HepG2 (cell line): Measurements from ENCODE around the gene DAPK3. TPM values are rescaled to one million over a fixed set of nuclear protein-coding genes. Genes with fewer than 3 reads are reported as not detected.

Experiments
- ATAC-seq: fragments of 200-7000 bp; cut with Tn5 transposase; 3 replicates; pipeline ENCODE4 v1.9.1; 2020; ENCODE audit warnings: mild to moderate bottlenecking, moderate library complexity
- BruUV-seq: library from RNA; stranded (reverse); fragments of 400-500 nt; replicated peaks from 2 replicates; lab custom pipeline; 2021; lab: Mats Ljungman, UMichigan
- CTCF ChIA-PET: fragments of 300-600 bp; formaldehyde crosslinking; extraction: SDS; loops from one replicate; lab custom pipeline; 2021; ENCODE audit warnings: low total read pairs, inconsistent platforms, low intra/inter-chr PET ratio; lab: Yijun Ruan, JAX
- POLR2A ChIA-PET: fragments of 350-600 bp; sonication (Branson Sonifier 250); formaldehyde crosslinking; loops from one replicate; lab custom pipeline; 2020; ENCODE audit warnings: antibody characterized with exemption, inconsistent platforms; lab: Yijun Ruan, JAX
- DNase-seq: peaks from one replicate; pipeline ENCODE4 v3.0.0-alpha.2; 2015; ENCODE audit warnings: low spot score
- FAIRE-seq: peaks from 3 replicates; lab custom pipeline; 2011; peaks lifted over from hg19 to GRCh38; lab: Jason Lieb, UNC
- H2AFZ ChIP-seq: one replicate; pipeline ENCODE4 v1.6.1; 2011; ENCODE audit warnings: low read length, inconsistent platforms
- H3K27ac ChIP-seq: fragments of 300-600 bp; 3 replicates; pipeline ENCODE4 v1.8.0; 2011; ENCODE audit warnings: mixed run types, mild to moderate bottlenecking, mixed read lengths, low read length, inconsistent platforms; ENCODE audit not compliant: insufficient read depth; ENCODE audit errors: extremely low read length
- H3K27me3 ChIP-seq, 2 experiments: fragments of 200-600 bp in 1 of 2; 2 replicates in 1 of 2; 3 replicates in 1 of 2; pipeline versions ENCODE4 v1.6.0 to v1.8.0; 2011; ENCODE audit warnings: low read length in 2 of 2, mild to moderate bottlenecking in 2 of 2, moderate library complexity in 2 of 2, inconsistent platforms in 1 of 2; ENCODE audit not compliant: insufficient read depth in 2 of 2, control insufficient read depth in 1 of 2
- H3K36me3 ChIP-seq, 2 experiments: fragments of 200-600 bp in 1 of 2; replicated peaks in 1 of 2; 2 replicates in 1 of 2; 3 replicates in 1 of 2; pipeline versions ENCODE4 v1.5.1 to v1.8.0; 2011; ENCODE audit warnings: low read length in 2 of 2, inconsistent platforms in 1 of 2; ENCODE audit not compliant: insufficient read depth in 2 of 2, control insufficient read depth in 1 of 2
- H3K4me1 ChIP-seq: 2 replicates; pipeline ENCODE4 v1.5.1; 2012; ENCODE audit warnings: low read length, inconsistent platforms; ENCODE audit not compliant: insufficient read depth
- H3K4me2 ChIP-seq: 2 replicates; pipeline ENCODE4 v1.6.0; 2011; ENCODE audit warnings: low read depth, low read length, inconsistent platforms
- H3K4me3 ChIP-seq, 3 experiments: fragments of 200-600 bp in 1 of 3; sonication (generic), shearing (Covaris generic) in 1 of 3; replicated peaks in 1 of 3; 2 replicates each; pipeline ENCODE4 v1.5.1; 2011 to 2016; ENCODE audit warnings: low read length in 3 of 3, inconsistent platforms in 2 of 3, low read depth in 2 of 3, mild to moderate bottlenecking in 2 of 3, control low read depth in 1 of 3, mixed read lengths in 1 of 3; ENCODE audit not compliant: insufficient read depth in 1 of 3
- H3K79me2 ChIP-seq: one replicate; pipeline ENCODE4 v1.6.1; 2011; ENCODE audit warnings: low read length, inconsistent platforms; ENCODE audit not compliant: insufficient read depth
- H3K9ac ChIP-seq: 2 replicates; pipeline ENCODE4 v1.6.0; 2011; ENCODE audit warnings: mild to moderate bottlenecking, low read depth, low read length, inconsistent platforms; ENCODE audit not compliant: insufficient read depth
- H3K9me3 ChIP-seq: 2 replicates; pipeline ENCODE4 v1.5.1; 2012; ENCODE audit warnings: mild to moderate bottlenecking, low read length
- H4K20me1 ChIP-seq: 2 replicates; pipeline ENCODE4 v1.6.0; 2011; ENCODE audit warnings: inconsistent platforms, mild to moderate bottlenecking, low read length, moderate library complexity; ENCODE audit not compliant: insufficient read depth
- AGO1 ChIP-seq: fragments of 200-400 bp; formaldehyde crosslinking; IDR thresholded peaks from 2 replicates; pipeline ENCODE4 v1.6.1; 2017; ENCODE audit warnings: mild to moderate bottlenecking, low read depth, low read length, moderate library complexity; ENCODE audit not compliant: poor library complexity, severe bottlenecking
- FOXA3 ChIP-seq: IDR thresholded peaks from 2 replicates; pipeline ENCODE4 v1.6.1; 2016; ENCODE audit warnings: missing genetic modification reagents, missing compliant biosample characterization
- HNRNPL ChIP-seq: fragments of 200-400 bp; formaldehyde crosslinking; IDR thresholded peaks from 2 replicates; pipeline ENCODE4 v1.6.1; 2017; ENCODE audit warnings: mild to moderate bottlenecking, low read depth, low read length
- KAT7 ChIP-seq: IDR thresholded peaks from 2 replicates; pipeline ENCODE4 v1.6.1; 2018; ENCODE audit warnings: borderline replicate concordance, missing compliant biosample characterization
- NKX3-1 ChIP-seq: sonication (generic); formaldehyde crosslinking; IDR thresholded peaks from 2 replicates; pipeline ENCODE4 v1.5.0; 2020; ENCODE audit warnings: missing genetic modification reagents
- NR2C2 ChIP-seq: sonication (generic); formaldehyde crosslinking; IDR thresholded peaks from 2 replicates; pipeline ENCODE4 v1.4.0; 2020; ENCODE audit warnings: missing genetic modification reagents, mild to moderate bottlenecking, moderate library complexity, borderline replicate concordance
- RFX5 ChIP-seq: IDR thresholded peaks from 2 replicates; pipeline ENCODE4 v1.6.1; 2011; ENCODE audit warnings: low read depth, low read length, improper control_type of control experiment
- SP140L ChIP-seq: sonication (generic); formaldehyde crosslinking; IDR thresholded peaks from 2 replicates; pipeline ENCODE4 v1.4.0; 2020; ENCODE audit warnings: missing genetic modification reagents, borderline replicate concordance
- STAT5B ChIP-seq: sonication (generic); formaldehyde crosslinking; IDR thresholded peaks from 2 replicates; pipeline ENCODE4 v1.4.0; 2020; ENCODE audit warnings: missing genetic modification reagents
- TEF ChIP-seq: sonication (generic); formaldehyde crosslinking; IDR thresholded peaks from 2 replicates; pipeline ENCODE4 v1.5.0; 2020; ENCODE audit warnings: missing genetic modification reagents
- YEATS2 ChIP-seq: sonication (generic); formaldehyde crosslinking; IDR thresholded peaks from 2 replicates; pipeline ENCODE4 v1.4.0; 2020; ENCODE audit warnings: missing genetic modification reagents, borderline replicate concordance
- ZBTB7B ChIP-seq: sonication (generic); formaldehyde crosslinking; IDR thresholded peaks from 2 replicates; pipeline ENCODE4 v1.4.0; 2020; ENCODE audit warnings: missing genetic modification reagents
- ZFX ChIP-seq: sonication (generic); formaldehyde crosslinking; IDR thresholded peaks from 2 replicates; pipeline ENCODE4 v1.4.0; 2020; ENCODE audit warnings: mild to moderate bottlenecking, low read depth, missing genetic modification reagents, moderate library complexity
- ZMYM3 ChIP-seq: sonication (generic); formaldehyde crosslinking; IDR thresholded peaks from 2 replicates; pipeline ENCODE4 v1.5.1; 2020; ENCODE audit warnings: mild to moderate bottlenecking, missing genetic modification reagents
- ZNF331 ChIP-seq: sonication (generic); formaldehyde crosslinking; IDR thresholded peaks from 2 replicates; pipeline ENCODE4 v1.4.0; 2020; ENCODE audit warnings: missing genetic modification reagents
- ZNF598 ChIP-seq: sonication (generic); formaldehyde crosslinking; IDR thresholded peaks from 2 replicates; pipeline ENCODE4 v1.5.1; 2020; ENCODE audit warnings: mild to moderate bottlenecking, missing genetic modification reagents, borderline replicate concordance
- ZNF781 ChIP-seq: sonication (generic); formaldehyde crosslinking; IDR thresholded peaks from 2 replicates; pipeline ENCODE4 v1.5.1; 2020; ENCODE audit warnings: borderline replicate concordance, mild to moderate bottlenecking, missing genetic modification reagents; ENCODE audit errors: not compliant biosample characterization
- WGBS: methylation state at CpG from one replicate; pipeline ENCODE4 v1.1.6; 2017; ENCODE audit warnings: low lambda C conversion rate; 5-methylcytosine and 5-hydroxymethylcytosine counted together
- in situ Hi-C: cut with HindIII; loops from 2 replicates; pipeline ENCODE4 v1.10.0; 2017; ENCODE audit warnings: low pct_unique_long_range_greater_than_20kb; ENCODE audit not compliant: extremely low pct_ligation_motif_present
- intact Hi-C: fragments of 100-400 bp; cut with micrococcal nuclease; formaldehyde crosslinking; loops from one replicate; pipeline ENCODE4 v1.10.0; 2022; ENCODE audit not compliant: unreplicated experiment
- polyA plus RNA-seq, 8 experiments: library from polyadenylated mRNA; depleted of rRNA in 3 of 8; stranded (reverse) in 7 of 8; unstranded in 1 of 8; fragments of >200 nt; fragmentation: Illumina TruSeq in 4 of 8; extraction: Trizol in 4 of 8; gene quantifications; 2 replicates each; pipeline versions ENCODE4 v1.2.1 to v1.2.3, GENCODE V29; 2011 to 2016; ENCODE audit warnings: low read depth in 4 of 8, missing spikeins in 1 of 8, mixed read lengths in 1 of 8; ENCODE audit not compliant: insufficient read depth in 1 of 8
- total RNA-seq, 5 experiments: library from RNA; depleted of rRNA; stranded (reverse); fragments of >200 nt; fragmentation: Illumina TruSeq; extraction: Trizol; gene quantifications; 2 replicates each; pipeline ENCODE4 v1.2.3, GENCODE V29; 2016; ENCODE audit warnings: low read depth in 1 of 5
- TF ChIP-seq, protein P1 (sequence below): sonication (generic); formaldehyde crosslinking; IDR thresholded peaks from 2 replicates; pipeline ENCODE4 v1.4.0; 2020; ENCODE audit warnings: missing genetic modification reagents
- TF ChIP-seq, protein P2 (sequence below): sonication (generic); formaldehyde crosslinking; IDR thresholded peaks from 2 replicates; pipeline ENCODE4 v1.5.0; 2020; ENCODE audit warnings: mild to moderate bottlenecking, missing genetic modification reagents, borderline replicate concordance

Gene DAPK3
- total and polyA plus RNA-seq, 2 of the 13 experiments (the other 11 are each of a cell fraction or from before 2014, with no cell fraction given), result 30.5 to 37.3 TPM

DNA sequence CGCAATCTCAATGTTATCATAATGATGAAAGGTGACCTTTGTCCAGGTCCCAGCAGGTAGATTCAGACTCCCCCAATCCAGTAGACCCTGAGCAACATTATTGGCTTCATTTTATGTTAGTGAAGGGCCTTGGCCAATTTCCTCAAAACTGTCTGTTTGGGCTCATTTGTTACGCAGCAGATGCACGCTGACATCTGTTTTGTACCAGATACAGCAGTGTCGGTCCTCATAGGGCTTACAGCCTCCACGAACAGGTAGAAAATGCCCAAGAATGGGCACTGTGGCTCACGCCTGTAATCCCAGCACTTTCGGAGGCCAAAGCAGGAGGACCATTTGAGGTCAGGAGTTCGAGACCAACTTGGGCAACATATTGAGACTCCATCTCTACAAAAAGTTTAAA lies 51.1 kb downstream of the DAPK3 start (continued):
- TF ChIP-seq, protein P1, sequence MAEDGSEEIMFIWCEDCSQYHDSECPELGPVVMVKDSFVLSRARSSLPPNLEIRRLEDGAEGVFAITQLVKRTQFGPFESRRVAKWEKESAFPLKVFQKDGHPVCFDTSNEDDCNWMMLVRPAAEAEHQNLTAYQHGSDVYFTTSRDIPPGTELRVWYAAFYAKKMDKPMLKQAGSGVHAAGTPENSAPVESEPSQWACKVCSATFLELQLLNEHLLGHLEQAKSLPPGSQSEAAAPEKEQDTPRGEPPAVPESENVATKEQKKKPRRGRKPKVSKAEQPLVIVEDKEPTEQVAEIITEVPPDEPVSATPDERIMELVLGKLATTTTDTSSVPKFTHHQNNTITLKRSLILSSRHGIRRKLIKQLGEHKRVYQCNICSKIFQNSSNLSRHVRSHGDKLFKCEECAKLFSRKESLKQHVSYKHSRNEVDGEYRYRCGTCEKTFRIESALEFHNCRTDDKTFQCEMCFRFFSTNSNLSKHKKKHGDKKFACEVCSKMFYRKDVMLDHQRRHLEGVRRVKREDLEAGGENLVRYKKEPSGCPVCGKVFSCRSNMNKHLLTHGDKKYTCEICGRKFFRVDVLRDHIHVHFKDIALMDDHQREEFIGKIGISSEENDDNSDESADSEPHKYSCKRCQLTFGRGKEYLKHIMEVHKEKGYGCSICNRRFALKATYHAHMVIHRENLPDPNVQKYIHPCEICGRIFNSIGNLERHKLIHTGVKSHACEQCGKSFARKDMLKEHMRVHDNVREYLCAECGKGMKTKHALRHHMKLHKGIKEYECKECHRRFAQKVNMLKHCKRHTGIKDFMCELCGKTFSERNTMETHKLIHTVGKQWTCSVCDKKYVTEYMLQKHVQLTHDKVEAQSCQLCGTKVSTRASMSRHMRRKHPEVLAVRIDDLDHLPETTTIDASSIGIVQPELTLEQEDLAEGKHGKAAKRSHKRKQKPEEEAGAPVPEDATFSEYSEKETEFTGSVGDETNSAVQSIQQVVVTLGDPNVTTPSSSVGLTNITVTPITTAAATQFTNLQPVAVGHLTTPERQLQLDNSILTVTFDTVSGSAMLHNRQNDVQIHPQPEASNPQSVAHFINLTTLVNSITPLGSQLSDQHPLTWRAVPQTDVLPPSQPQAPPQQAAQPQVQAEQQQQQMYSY (CRISPR knock-in tag), result no peak

- Histone ChIP-seq H4K20me1 (no peaks in the 10 kb centered on the region), H3K27me3 (peaks cover 0 to 3% of the 10 kb centered on the region in 2 experiments; a peak in 1 of 5 replicates), H3K36me3 (no peaks in the 10 kb centered on the region), H3K4me1 (no peaks in the 10 kb centered on the region), H2AFZ (no peak overlapping the region), H3K79me2 (no peaks in the 10 kb centered on the region), H3K4me3 (no peak overlapping the region), H3K9me3 (no peaks in the 10 kb centered on the region), H3K4me2 (no peak overlapping the region), H3K9ac (no peak overlapping the region), H3K27ac (no peak overlapping the region)
- ATAC-seq, result no peak
- FAIRE-seq, result no peak
- POLR2A ChIA-PET, result no interaction called here
- TF ChIP-seq KAT7 (CRISPR knock-in tag) (no peak), SP140L (CRISPR knock-in tag) (no peak), RFX5 (no peak), STAT5B (CRISPR knock-in tag) (no peak), ZNF331 (CRISPR knock-in tag) (no peak), ZNF781 (CRISPR knock-in tag) (no peak), TEF (no peak), ZMYM3 (CRISPR knock-in tag) (no peak), ZNF598 (CRISPR knock-in tag) (no peak), AGO1 (no peak), NR2C2 (CRISPR knock-in tag) (no peak), HNRNPL (no peak), NKX3-1 (CRISPR knock-in tag) (no peak), YEATS2 (no peak), ZBTB7B (CRISPR knock-in tag) (no peak), ZFX (CRISPR knock-in tag) (no peak), FOXA3 (no peak)
- TF ChIP-seq, protein P2, sequence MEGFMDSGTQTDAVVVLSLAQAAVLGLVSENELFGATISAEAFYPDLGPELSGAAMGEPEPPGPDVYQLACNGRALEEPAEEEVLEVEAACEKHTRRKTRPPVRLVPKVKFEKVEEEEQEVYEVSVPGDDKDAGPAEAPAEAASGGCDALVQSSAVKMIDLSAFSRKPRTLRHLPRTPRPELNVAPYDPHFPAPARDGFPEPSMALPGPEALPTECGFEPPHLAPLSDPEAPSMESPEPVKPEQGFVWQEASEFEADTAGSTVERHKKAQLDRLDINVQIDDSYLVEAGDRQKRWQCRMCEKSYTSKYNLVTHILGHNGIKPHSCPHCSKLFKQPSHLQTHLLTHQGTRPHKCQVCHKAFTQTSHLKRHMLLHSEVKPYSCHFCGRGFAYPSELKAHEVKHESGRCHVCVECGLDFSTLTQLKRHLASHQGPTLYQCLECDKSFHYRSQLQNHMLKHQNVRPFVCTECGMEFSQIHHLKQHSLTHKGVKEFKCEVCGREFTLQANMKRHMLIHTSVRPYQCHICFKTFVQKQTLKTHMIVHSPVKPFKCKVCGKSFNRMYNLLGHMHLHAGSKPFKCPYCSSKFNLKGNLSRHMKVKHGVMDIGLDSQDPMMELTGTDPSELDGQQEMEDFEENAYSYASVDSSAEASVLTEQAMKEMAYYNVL (CRISPR knock-in tag), result no peak
- no TSS peak for BruUV-seq
- intact Hi-C loops, result no loop called here
- in situ Hi-C loops, result no loop called here
- CTCF ChIA-PET, result no interaction called here
- DNase-seq, result no peak
- 38% methylated on average over 5 of the region's 5 CpGs for WGBS
Measured at GRCh38 chr19:3916033-3916432, 54.9 kb downstream of the DAPK3 start.
